ENCODE data around the gene PPP1R18. TPM values are rescaled to one million over a fixed set of nuclear protein-coding genes. Genes with fewer than 3 reads are reported as not detected.
A peak's percentile ranks its signal among the peaks of the same experiment; 100 is the strongest.

PPP1R18 gene
- total and polyA plus RNA-seq, 9 of the 15 experiments (the other 6 are each of a cell fraction or from before 2014, with no cell fraction given) = 12.0 to 99.2 (median 42.6) TPM

GRCh38 chr6:30683980-30684338 is 2.5 kb downstream of the PPP1R18 start (continued):
- TF ChIP-seq PRDM10 (IDR thresholded peaks at IDR 0.05; ENCODE audit: partially characterized antibody) (peak; percentile 33), HDAC1 (IDR thresholded peaks at IDR 0.05) (no peak), MTA3 (IDR thresholded peaks at IDR 0.05; ENCODE audit: borderline replicate concordance) (0 out of 2 replicates have a peak, but pooled peaks have one; percentile 12), ZBTB40 (IDR thresholded peaks at IDR 0.05) (peak; percentile 32; the same call in 1 of the 2 replicates), ZBTB40 (CRISPR knock-in tag; IDR thresholded peaks at IDR 0.05) (no peak), ARID1B (IDR thresholded peaks at IDR 0.05) (no peak), BMI1 (IDR thresholded peaks at IDR 0.05; ENCODE audit: low read length) (no peak), PKNOX1 (IDR thresholded peaks at IDR 0.05) (no peak), RBFOX2 (IDR thresholded peaks at IDR 0.05; ENCODE audit: low read depth, low read length) (no peak), RUNX1 (IDR thresholded peaks at IDR 0.05; ENCODE audit: low read depth) (no peak), TCF7 (IDR thresholded peaks at IDR 0.05; ENCODE audit: borderline replicate concordance) (no peak), SMARCE1 (IDR thresholded peaks at IDR 0.05) (no peak), NRF1 (conservative IDR thresholded peaks at IDR 0.05 in 1 of 2, IDR thresholded peaks at IDR 0.05 in 1 of 2) (0 out of 4 replicates have a peak, but pooled peaks of 1 of the 2 experiments have one; percentile 7), SNIP1 (IDR thresholded peaks at IDR 0.05; ENCODE audit: low read depth) (no peak)
